Muscle of leg (tissue), 11 donors: ENCODE results near the gene CDCA3. TPM values are rescaled to one million over a fixed set of nuclear protein-coding genes. Genes with fewer than 3 reads are reported as not detected.

Experiments
- DNase-seq: peaks from one replicate; pipeline ENCODE4 v3.0.0; 2013
- H3K27ac ChIP-seq: one replicate; pipeline ENCODE4 v1.5.1; 2013; ENCODE audit warnings: mild to moderate bottlenecking, low read length, control low read depth
- H3K27me3 ChIP-seq: one replicate; pipeline ENCODE4 v1.6.1; 2013; ENCODE audit warnings: low read length; ENCODE audit not compliant: control insufficient read depth, insufficient read depth
- H3K36me3 ChIP-seq: one replicate; pipeline ENCODE4 v1.6.1; 2013; ENCODE audit warnings: low read length; ENCODE audit not compliant: control insufficient read depth, insufficient read depth
- H3K4me1 ChIP-seq: one replicate; pipeline ENCODE4 v1.6.1; 2013; ENCODE audit warnings: low read length; ENCODE audit not compliant: control insufficient read depth, insufficient read depth
- H3K4me3 ChIP-seq: one replicate; pipeline ENCODE4 v1.5.1; 2013; ENCODE audit warnings: low read length, control low read depth
- H3K9me3 ChIP-seq: replicated peaks from 2 replicates; pipeline ENCODE4 v1.6.1; 2013; ENCODE audit warnings: low read depth, low read length; ENCODE audit not compliant: control insufficient read depth
- WGBS: methylation state at CpG from one replicate; pipeline ENCODE4 v1.1.5; 2013; ENCODE audit warnings: missing lambda C conversion rate; ENCODE audit not compliant: insufficient coverage; 5-methylcytosine and 5-hydroxymethylcytosine counted together
- polyA plus RNA-seq, 8 donors: library from polyadenylated mRNA; unstranded; fragments of 120-200 nt; gene quantifications; one replicate each; pipeline versions ENCODE4 v1.2.1 to v1.2.3, GENCODE V29; 2013; ENCODE audit warnings: inconsistent platforms in 1 of 8, low replicate concordance in 1 of 8; ENCODE audit not compliant: insufficient read length in 8 of 8, insufficient read depth in 1 of 8
- total RNA-seq: library from RNA; stranded (reverse); fragments of 120-200 nt; gene quantifications from one replicate; pipeline ENCODE4 v1.2.4, GENCODE V29; 2013

CDCA3 gene
- total and polyA plus RNA-seq, 9 donors: 14.0 to 27.6 (median 20.1) TPM

DNA sequence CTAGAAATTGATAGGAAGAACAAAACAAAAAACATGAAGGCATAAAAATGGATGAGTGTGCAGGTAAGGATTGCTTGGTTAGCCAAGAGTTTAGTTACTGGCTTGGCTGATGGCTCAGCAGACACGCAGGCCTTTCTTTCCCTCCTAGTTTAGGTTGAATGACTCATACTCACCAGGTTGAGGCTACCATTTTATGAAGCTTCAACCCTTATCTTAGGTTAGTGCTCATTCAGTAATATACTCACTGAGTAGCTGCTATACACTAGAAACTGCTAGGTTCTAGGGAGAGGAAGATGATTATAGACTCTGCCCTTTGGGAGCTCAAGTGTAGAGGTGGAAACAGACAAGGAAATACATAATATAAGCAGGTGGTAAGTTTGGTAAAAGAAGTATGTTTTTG lies 16.8 kb downstream of the CDCA3 start:
- H3K4me1 ChIP-seq: peaks cover 16% of the 10 kb centered on the region
- peaks cover 76% of the 10 kb centered on the region for H3K36me3 ChIP-seq
- H3K27ac ChIP-seq: no peak overlapping the region
- WGBS: no CpG with 5 or more reads among the region's 1 CpG
- no peak for DNase-seq
- H3K4me3 ChIP-seq: no peak overlapping the region
- H3K27me3 ChIP-seq: no peaks in the 10 kb centered on the region
- H3K9me3 ChIP-seq: no peaks in the 10 kb centered on the region

- H3K27me3 ChIP-seq: peaks cover 4% of the 10 kb centered on the region
- DNase-seq: no peak
- peaks cover 17% of the 10 kb centered on the region for H3K4me1 ChIP-seq
- H3K36me3 ChIP-seq: peaks cover 67% of the 10 kb centered on the region
- 88% methylated on average over 3 of the region's 6 CpGs for WGBS
- H3K9me3 ChIP-seq: no peaks in the 10 kb centered on the region
- H3K4me3 ChIP-seq: no peak overlapping the region
- H3K27ac ChIP-seq: no peak overlapping the region
These were observed 17.7 kb downstream of the CDCA3 start for GRCh38 chr12:6833189-6833890.

DNA sequence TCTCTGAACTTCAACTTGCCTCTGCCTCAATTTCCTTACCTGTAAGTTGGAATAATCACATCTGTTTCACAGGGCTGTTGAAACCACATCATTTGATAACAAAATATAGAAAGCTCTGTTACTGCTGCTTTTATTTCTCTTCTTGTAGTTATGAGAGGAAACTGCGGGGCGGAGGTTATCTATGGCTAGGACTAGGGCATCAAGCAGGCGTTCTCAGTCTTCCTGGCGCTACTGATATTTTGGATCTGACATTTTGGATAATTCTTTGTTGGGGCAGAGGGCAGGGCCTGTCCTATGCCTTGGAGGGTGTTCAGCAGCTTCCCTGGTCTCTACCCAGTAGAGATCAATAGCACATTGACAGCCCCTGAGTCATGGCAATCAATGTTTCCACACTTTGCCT lies 19.0 kb downstream of the CDCA3 start:
- no peak for DNase-seq
- H3K36me3 ChIP-seq: peaks cover 55% of the 10 kb centered on the region

DNA sequence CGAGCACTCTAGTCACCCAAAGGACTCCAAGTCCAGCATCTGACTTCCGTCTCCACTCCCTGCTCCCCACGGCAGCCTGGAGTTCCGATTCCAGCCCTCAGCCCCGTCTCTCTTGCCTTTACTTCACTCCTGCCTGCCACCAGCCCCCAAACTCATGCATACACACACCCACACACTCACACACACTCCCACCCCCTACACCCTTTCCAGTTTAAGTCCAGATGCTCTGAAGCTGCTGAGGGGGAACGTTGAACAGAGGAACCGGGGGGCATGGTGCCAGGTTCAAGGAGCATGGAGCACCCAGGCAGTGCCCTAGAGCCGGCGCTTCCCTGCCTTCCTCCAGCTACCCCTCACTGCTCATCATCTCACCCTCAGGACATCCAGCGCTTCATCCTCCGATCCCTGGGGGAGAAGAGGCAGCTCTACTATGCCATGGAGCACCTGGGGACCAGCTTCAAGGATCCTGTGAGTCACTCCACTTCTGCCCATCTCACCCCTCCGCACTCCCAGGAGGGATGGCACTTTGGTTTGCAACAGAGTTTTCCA lies 19.6 kb downstream of the CDCA3 start:
- H3K9me3 ChIP-seq: no peaks in the 10 kb centered on the region
- WGBS: 70% methylated on average over 9 of the region's 12 CpGs
- H3K27me3 ChIP-seq: peaks cover 4% of the 10 kb centered on the region
- peaks cover 31% of the 10 kb centered on the region for H3K4me1 ChIP-seq
- no peak overlapping the region for H3K4me3 ChIP-seq
- H3K27ac ChIP-seq: no peak overlapping the region
- DNase-seq: no peak
- peaks cover 49% of the 10 kb centered on the region for H3K36me3 ChIP-seq

More for the DNA sequence above, 19.0 kb downstream of the CDCA3 start:
- H3K27me3 ChIP-seq: peaks cover 4% of the 10 kb centered on the region
- H3K4me3 ChIP-seq: no peak overlapping the region
- peaks cover 25% of the 10 kb centered on the region for H3K4me1 ChIP-seq
- WGBS: no CpG with 5 or more reads among the region's 4 CpGs
- no peaks in the 10 kb centered on the region for H3K9me3 ChIP-seq
- H3K27ac ChIP-seq: no peak overlapping the region

GRCh38 chr12:6830999-6831398 lies 20.1 kb downstream of the CDCA3 start:
- DNase-seq: no peak
- H3K9me3 ChIP-seq: no peaks in the 10 kb centered on the region
- no peak overlapping the region for H3K27ac ChIP-seq
- peaks cover 33% of the 10 kb centered on the region for H3K4me1 ChIP-seq
- peaks cover 4% of the 10 kb centered on the region for H3K27me3 ChIP-seq
- H3K36me3 ChIP-seq: peaks cover 44% of the 10 kb centered on the region
- WGBS: 80% methylated on average over 5 of the region's 6 CpGs
- H3K4me3 ChIP-seq: no peak overlapping the region

DNA sequence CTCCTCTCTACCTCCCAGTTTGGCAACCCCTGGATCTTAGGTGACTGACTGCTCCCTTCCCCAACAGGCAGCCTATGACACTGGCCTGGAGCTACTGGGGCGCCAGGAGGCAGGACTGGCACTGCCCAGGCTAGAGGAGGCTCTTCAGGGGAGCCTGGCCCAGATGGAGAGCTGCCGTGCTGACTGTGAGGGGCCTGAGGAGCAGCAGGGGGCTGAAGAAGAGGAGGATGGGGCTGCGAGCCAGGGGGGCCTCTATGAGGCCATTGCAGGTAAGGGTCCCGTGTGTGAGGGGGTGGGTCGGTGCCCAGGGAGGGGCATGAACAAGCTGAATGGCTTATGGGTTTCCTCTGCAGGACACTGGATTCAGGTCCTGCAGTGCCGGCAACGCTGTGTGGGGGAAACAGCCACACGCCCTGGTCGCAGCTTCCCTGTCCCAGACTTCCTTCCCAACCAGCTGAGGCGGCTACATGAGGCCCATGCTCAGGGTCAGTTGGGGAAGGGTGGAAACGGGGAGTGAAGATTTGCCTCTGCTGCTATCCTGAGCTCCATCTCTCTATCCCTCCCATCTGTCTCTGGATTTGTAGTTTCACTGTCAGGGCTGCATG lies 20.7 kb downstream of the CDCA3 start:
- no peak for DNase-seq
- Histone ChIP-seq H3K4me3 (no peak overlapping the region), H3K36me3 (peaks cover 39% of the 10 kb centered on the region), H3K27me3 (peaks cover 5% of the 10 kb centered on the region), H3K27ac (no peak overlapping the region), H3K4me1 (peaks cover 39% of the 10 kb centered on the region), H3K9me3 (no peaks in the 10 kb centered on the region)
- WGBS: 61% methylated on average over 6 of the region's 11 CpGs

GRCh38 chr12:6829536-6830220 lies 21.4 kb downstream of the CDCA3 start:
- WGBS: 10% methylated on average over 11 of the region's 19 CpGs
- Histone ChIP-seq H3K36me3 (peaks cover 36% of the 10 kb centered on the region), H3K4me3 (peak overlapping the region; percentile 88), H3K9me3 (no peaks in the 10 kb centered on the region), H3K27ac (peak overlapping the region; percentile 88), H3K4me1 (peaks cover 45% of the 10 kb centered on the region), H3K27me3 (peaks cover 6% of the 10 kb centered on the region)
- DNase-seq: no peak

- Histone ChIP-seq H3K27ac (peak overlapping the region; percentile 88), H3K4me1 (peaks cover 45% of the 10 kb centered on the region), H3K27me3 (peaks cover 6% of the 10 kb centered on the region), H3K4me3 (peak overlapping the region; percentile 88), H3K9me3 (no peaks in the 10 kb centered on the region), H3K36me3 (peaks cover 34% of the 10 kb centered on the region)
- under 1% methylated on average over 59 of the region's 71 CpGs for WGBS
- peak; percentile 78 for DNase-seq
These were observed 22.1 kb downstream of the CDCA3 start for GRCh38 chr12:6828781-6829535.

GRCh38 chr12:6827982-6828780 lies 22.9 kb downstream of the CDCA3 start, which contains the start of gene P3H3:
P3H3 (plus strand) TSS chr12:6828407; CDS start chr12:6828441, 34 bp downstream.
- peak; percentile 82 for DNase-seq
- H3K4me1 ChIP-seq: peaks cover 49% of the 10 kb centered on the region
- peak within 1 kb of the TSS; percentile 88 for H3K4me3 ChIP-seq
- under 1% methylated on average over 56 of the region's 60 CpGs for WGBS
- H3K9me3 ChIP-seq: no peaks in the 10 kb centered on the region
- peaks cover 8% of the 10 kb centered on the region for H3K27me3 ChIP-seq
- peaks cover 27% of the 10 kb centered on the region for H3K36me3 ChIP-seq
- H3K27ac ChIP-seq: peak within 1 kb of the TSS; percentile 90
